ENCODE results near the gene CFAP251. TPM values are rescaled to one million over a fixed set of nuclear protein-coding genes. Genes with fewer than 3 reads are reported as not detected.
"Not testable (repeated sequence)": the region's sequence is repeated elsewhere in the genome, so short reads cannot be mapped to it uniquely, and the experiment has no call there.

The CFAP251 gene
- total RNA-seq, 4 donors from 2014 or later, result 0.34 to 2.9 (median 2.2) TPM

DNA sequence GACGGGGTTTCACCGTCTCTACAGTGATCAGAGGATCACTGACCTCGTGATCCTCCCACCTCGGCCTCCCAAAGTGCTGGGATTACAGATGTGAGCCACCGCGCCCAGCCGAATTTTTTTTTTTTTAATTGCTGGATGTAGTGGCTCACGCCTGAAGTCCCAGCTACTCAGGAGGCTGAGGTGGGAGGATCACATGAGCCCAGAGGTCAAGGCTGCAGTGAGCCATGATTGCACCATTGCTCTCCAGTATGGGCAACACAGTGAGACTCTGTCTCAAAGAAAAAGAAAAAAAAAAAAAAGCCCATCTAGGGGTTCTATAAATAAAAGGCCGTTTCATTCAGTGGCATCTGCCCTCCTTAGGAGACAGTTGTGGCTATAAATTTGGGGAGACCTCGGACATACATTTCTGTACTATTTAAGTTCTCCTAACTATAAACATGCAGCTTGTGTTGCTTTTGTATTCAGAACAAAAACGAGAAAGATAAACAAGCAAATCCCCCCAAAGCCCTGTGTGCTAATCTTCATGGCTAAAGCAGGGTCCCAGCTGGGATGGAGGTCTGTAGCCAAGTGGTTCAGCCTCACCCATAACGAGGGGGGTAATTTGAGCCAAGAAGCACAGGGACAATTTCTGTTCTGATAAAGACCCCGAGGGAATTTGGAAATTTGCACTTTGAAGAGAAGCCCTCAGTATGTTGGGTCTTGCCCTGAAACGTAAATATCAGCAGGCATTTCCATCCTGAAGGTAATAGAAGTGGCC lies 68.3 kb downstream of the CFAP251 start:
- H3K9me3 ChIP-seq, result no peaks in the 10 kb centered on the region
- no peak for TF ChIP-seq POLR2A (IDR thresholded peaks at IDR 0.05)
- TF ChIP-seq, protein P1, sequence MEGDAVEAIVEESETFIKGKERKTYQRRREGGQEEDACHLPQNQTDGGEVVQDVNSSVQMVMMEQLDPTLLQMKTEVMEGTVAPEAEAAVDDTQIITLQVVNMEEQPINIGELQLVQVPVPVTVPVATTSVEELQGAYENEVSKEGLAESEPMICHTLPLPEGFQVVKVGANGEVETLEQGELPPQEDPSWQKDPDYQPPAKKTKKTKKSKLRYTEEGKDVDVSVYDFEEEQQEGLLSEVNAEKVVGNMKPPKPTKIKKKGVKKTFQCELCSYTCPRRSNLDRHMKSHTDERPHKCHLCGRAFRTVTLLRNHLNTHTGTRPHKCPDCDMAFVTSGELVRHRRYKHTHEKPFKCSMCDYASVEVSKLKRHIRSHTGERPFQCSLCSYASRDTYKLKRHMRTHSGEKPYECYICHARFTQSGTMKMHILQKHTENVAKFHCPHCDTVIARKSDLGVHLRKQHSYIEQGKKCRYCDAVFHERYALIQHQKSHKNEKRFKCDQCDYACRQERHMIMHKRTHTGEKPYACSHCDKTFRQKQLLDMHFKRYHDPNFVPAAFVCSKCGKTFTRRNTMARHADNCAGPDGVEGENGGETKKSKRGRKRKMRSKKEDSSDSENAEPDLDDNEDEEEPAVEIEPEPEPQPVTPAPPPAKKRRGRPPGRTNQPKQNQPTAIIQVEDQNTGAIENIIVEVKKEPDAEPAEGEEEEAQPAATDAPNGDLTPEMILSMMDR (IDR thresholded peaks at IDR 0.05), result no peak
- 60 to 72% methylated on average over 6 to 11 of the region's 14 CpGs for WGBS, 2 donors
- H3K27ac ChIP-seq, result no peak overlapping the region
- H3K27me3 ChIP-seq, result no peaks in the 10 kb centered on the region
- H3K4me1 ChIP-seq, result peaks cover 2 to 12% (median 3%) of the 10 kb centered on the region in 3 donors
- intact Hi-C loops (cut with DNase I), result no loop called here
- no peak for DNase-seq
- H3K36me3 ChIP-seq, result no peaks in the 10 kb centered on the region
- H3K4me3 ChIP-seq, result no peak overlapping the region

- peaks cover 4 to 21% (median 9%) of the 10 kb centered on the region in 3 donors for H3K4me1 ChIP-seq
- H3K9me3 ChIP-seq; H3K36me3 ChIP-seq; H3K27ac ChIP-seq; DNase-seq; H3K4me3 ChIP-seq; H3K27me3 ChIP-seq; intact Hi-C loops (cut with DNase I): not testable (repeated sequence)
- 91 to 92% methylated on average over 6 to 7 of the region's 10 CpGs for WGBS, 2 donors
These were observed 70.1 kb downstream of the CFAP251 start for GRCh38 chr12:121988519-121988918.

DNA sequence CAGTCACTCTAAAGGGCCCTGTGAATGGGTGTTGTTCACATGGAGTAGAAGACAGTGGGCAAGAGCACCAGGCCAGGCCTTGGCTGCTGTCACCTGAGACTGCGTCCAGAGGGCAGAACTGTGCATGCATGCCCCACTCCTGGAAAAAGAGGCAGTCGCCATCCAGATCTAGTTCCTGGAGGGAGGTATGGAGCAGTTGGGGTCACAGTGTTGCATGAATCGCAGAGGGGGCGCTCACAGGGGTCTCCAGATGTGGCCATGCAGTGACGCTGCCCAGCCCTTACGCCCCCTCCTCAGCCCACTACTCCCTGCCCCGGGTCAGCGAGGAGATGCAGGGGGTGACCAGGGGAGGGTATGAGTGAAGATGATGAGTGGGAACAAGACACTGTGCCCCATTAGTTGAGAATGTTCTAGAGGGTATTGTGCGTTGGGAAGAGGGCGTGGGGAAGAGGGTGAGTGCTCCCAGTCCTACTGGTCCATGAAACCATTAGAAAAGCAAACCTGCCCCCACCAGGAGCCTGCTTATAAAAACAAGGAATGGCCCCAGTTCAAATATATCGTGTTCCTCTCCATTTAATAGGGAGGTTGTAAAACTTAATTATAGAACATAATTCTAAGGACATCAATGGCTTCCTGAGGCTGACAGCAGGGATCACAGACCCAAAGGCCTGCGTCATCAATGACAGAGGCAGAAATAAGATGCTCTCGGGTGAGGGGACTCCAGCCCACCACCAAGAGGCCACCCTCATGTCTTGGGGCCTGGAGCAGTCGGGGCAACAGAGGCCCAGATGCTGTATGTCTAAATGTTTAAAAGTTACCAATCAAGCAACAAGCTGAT lies 71.1 kb downstream of the CFAP251 start:
- 84 to 91% methylated on average over 12 to 14 of the region's 14 CpGs for WGBS, 2 donors
- Histone ChIP-seq H3K9me3 (no peaks in the 10 kb centered on the region), H3K27ac (no peak overlapping the region), H3K4me3 (no peak overlapping the region), H3K27me3 (no peaks in the 10 kb centered on the region), H3K4me1 (peaks cover 4 to 21% (median 9%) of the 10 kb centered on the region in 3 donors), H3K36me3 (no peaks in the 10 kb centered on the region)
- intact Hi-C loops (cut with DNase I), result no loop called here
- DNase-seq, result no peak
- no peak for TF ChIP-seq POLR2A (IDR thresholded peaks at IDR 0.05)
- TF ChIP-seq, protein P1 (IDR thresholded peaks at IDR 0.05), result no peak

DNA sequence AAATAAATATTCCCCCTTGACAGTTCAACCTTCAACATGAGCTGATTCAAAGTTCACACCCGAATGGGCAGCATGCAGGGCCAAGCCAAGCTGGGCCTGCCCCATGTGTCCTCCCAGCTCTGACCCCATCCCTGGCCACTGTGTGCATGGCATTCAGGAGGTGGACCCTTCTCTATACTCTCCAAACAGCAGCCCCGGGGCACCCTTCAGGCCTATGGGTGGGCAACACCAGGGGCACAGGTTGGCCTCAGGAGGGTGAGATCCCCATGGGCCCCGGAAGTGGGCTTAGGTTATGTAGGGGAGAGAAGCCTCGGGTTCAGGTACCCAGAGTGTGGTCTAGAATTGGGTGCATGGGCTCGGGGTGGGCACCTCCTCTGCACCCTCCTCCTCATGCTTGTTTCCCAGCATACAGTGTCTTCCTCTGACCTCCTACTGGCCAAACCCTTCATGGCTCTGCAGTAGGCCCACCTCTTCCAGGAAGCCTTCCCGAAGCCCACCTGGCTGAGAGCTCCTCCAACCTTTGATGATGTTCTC lies 71.8 kb downstream of the CFAP251 start:
- intact Hi-C loops (cut with DNase I), result no loop called here
- DNase-seq, result no peak
- peaks cover 4 to 21% (median 9%) of the 10 kb centered on the region in 3 donors for H3K4me1 ChIP-seq

More for the DNA sequence above, 71.8 kb downstream of the CFAP251 start:
- no peak overlapping the region for H3K4me3 ChIP-seq
- H3K9me3 ChIP-seq, result no peaks in the 10 kb centered on the region
- H3K27ac ChIP-seq, result no peak overlapping the region
- H3K36me3 ChIP-seq, result no peaks in the 10 kb centered on the region
- TF ChIP-seq, protein P1 (IDR thresholded peaks at IDR 0.05), result no peak
- TF ChIP-seq POLR2A (IDR thresholded peaks at IDR 0.05), result no peak
- WGBS, 2 donors, result 80 to 83% methylated on average over 2 to 3 of the region's 6 CpGs
- peaks cover 0 to 4% (median 0%) of the 10 kb centered on the region in 4 donors for H3K27me3 ChIP-seq

All from esophagus squamous epithelium (tissue), 5 donors.